OCI-LY7 (cell line): Measurements from ENCODE around the gene MYL4. TPM values are rescaled to one million over a fixed set of nuclear protein-coding genes. Genes with fewer than 3 reads are reported as not detected.
A peak's percentile ranks its signal among the peaks of the same experiment; 100 is the strongest.

Experiments
- BruUV-seq: library from RNA; stranded (reverse); fragments of 400-500 nt; replicated peaks from 2 replicates; lab custom pipeline; 2021; lab: Mats Ljungman, UMichigan
- CTCF ChIA-PET: fragments of 300-600 bp; sonication (Branson Sonifier 250); formaldehyde crosslinking; loops from one replicate; lab custom pipeline; 2022; ENCODE audit warnings: antibody characterized with exemption; ENCODE audit not compliant: unreplicated experiment; lab: Charles Lee
- POLR2A ChIA-PET: fragments of 300-600 bp; sonication (Branson Sonifier 250); formaldehyde crosslinking; loops from one replicate; lab custom pipeline; 2022; ENCODE audit warnings: antibody characterized with exemption; lab: Charles Lee
- DNase-seq: peaks from one replicate; pipeline ENCODE4 v3.0.0-alpha.2; 2015; ENCODE audit warnings: low spot score
- H2AFZ ChIP-seq: fragments of 200-600 bp; sonication (generic), shearing (Covaris generic); 2 replicates; pipeline ENCODE4 v1.6.1; 2014; ENCODE audit warnings: mild to moderate bottlenecking, antibody characterized with exemption, low read length, moderate library complexity
- H3K27ac ChIP-seq: fragments of 200-600 bp; sonication (generic); 2 replicates; pipeline ENCODE4 v1.5.1; 2014; ENCODE audit warnings: mixed run types, low read depth, mild to moderate bottlenecking, moderate library complexity, low read length, inconsistent platforms; ENCODE audit not compliant: poor library complexity, severe bottlenecking
- H3K36me3 ChIP-seq: fragments of 200-600 bp; sonication (generic); 2 replicates; pipeline ENCODE4 v1.6.1; 2014; ENCODE audit warnings: mild to moderate bottlenecking, antibody characterized with exemption, low read length, moderate library complexity, mixed read lengths; ENCODE audit not compliant: insufficient read depth
- H3K4me1 ChIP-seq: fragments of 200-600 bp; sonication (generic); 2 replicates; pipeline ENCODE4 v1.5.1; 2014; ENCODE audit warnings: mild to moderate bottlenecking, low read length; ENCODE audit not compliant: insufficient read depth, poor library complexity, severe bottlenecking
- H3K4me2 ChIP-seq: fragments of 200-600 bp; sonication (generic); 2 replicates; pipeline ENCODE4 v1.6.1; 2014; ENCODE audit warnings: mild to moderate bottlenecking, low read length
- H3K4me3 ChIP-seq: fragments of 200-600 bp; sonication (generic); 2 replicates; pipeline ENCODE4 v1.5.1; 2014; ENCODE audit warnings: mild to moderate bottlenecking, low read depth, low read length; ENCODE audit not compliant: poor library complexity, severe bottlenecking
- H3K79me2 ChIP-seq: fragments of 200-600 bp; sonication (generic); 2 replicates; pipeline ENCODE4 v1.6.1; 2016; ENCODE audit warnings: low read depth, mild to moderate bottlenecking, low read length, moderate library complexity, mixed read lengths; ENCODE audit not compliant: insufficient read depth
- H3K9me2 ChIP-seq: fragments of 200-600 bp; sonication (generic); 2 replicates; pipeline ENCODE4 v1.6.1; 2016; ENCODE audit warnings: mild to moderate bottlenecking, low read length, mixed read lengths; ENCODE audit not compliant: insufficient read depth
- H3K9me3 ChIP-seq: fragments of 200-600 bp; sonication (generic); 2 replicates; pipeline ENCODE4 v1.6.1; 2014; ENCODE audit warnings: mild to moderate bottlenecking, mixed run types, low read length, mixed read lengths
- H4K20me1 ChIP-seq: fragments of 200-600 bp; sonication (generic); 2 replicates; pipeline ENCODE4 v1.6.1; 2014; ENCODE audit warnings: mild to moderate bottlenecking, antibody characterized with exemption, low read length, moderate library complexity, mixed read lengths; ENCODE audit not compliant: insufficient read depth
- EZH2phosphoT487 ChIP-seq: fragments of 200-600 bp; sonication (generic); IDR thresholded peaks from 2 replicates; pipeline ENCODE4 v1.6.1; 2018; ENCODE audit warnings: low read depth, borderline replicate concordance, mild to moderate bottlenecking, mixed run types, antibody characterized with exemption, low read length, moderate library complexity, mixed read lengths
- intact Hi-C: fragments of 100-400 bp; cut with micrococcal nuclease; formaldehyde crosslinking; loops from one replicate; pipeline ENCODE4 v1.10.0; 2022; ENCODE audit not compliant: unreplicated experiment
- total RNA-seq, 2 experiments: library from RNA; depleted of rRNA in 1 of 2; stranded (reverse); fragments of >200 nt in 1 of 2; shearing (Covaris generic) in 1 of 2; gene quantifications; 2 replicates each; pipeline ENCODE4 v1.2.3, GENCODE V29; 2014 to 2022
- TF ChIP-seq, protein P1 (sequence below): fragments of 200-600 bp; sonication (generic); conservative IDR thresholded peaks from 2 replicates; pipeline ENCODE4 v1.5.1; 2014; ENCODE audit warnings: mild to moderate bottlenecking, antibody characterized with exemption, low read length, moderate library complexity, mixed read lengths

Gene MYL4
- total RNA-seq, 2 experiments from 2014 or later, result 0.67 to 2.1 TPM

DNA sequence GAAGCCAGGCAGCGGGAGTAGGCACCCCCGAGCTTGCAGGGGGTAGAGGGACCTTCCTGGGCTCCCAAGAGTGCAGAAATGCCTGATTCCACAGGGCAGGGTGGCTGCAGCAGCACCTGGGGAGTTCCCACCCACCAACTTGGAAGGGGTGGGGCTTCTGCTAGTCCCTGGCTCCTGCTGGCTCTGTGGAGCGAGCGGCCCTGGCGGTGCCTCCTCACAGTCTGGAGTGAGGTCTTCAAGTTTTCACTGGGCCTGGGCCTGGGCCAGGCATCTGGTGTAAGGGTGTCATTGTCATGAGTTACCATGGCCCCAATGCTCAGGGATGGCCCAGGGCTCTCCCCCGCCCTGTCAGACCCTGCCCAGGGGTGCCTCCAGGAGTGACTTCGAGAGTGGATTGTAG is 28.7 kb downstream of the MYL4 start:
- Histone ChIP-seq H3K9me2 (no peaks in the 10 kb centered on the region), H4K20me1 (no peaks in the 10 kb centered on the region), H2AFZ (no peak overlapping the region), H3K4me1 (peaks cover 13% of the 10 kb centered on the region), H3K27ac (no peak overlapping the region), H3K79me2 (no peaks in the 10 kb centered on the region), H3K4me3 (no peak overlapping the region), H3K9me3 (0 out of 2 replicates have a peak, but pooled peaks cover 10% of the 10 kb centered on the region), H3K4me2 (no peak overlapping the region), H3K36me3 (no peaks in the 10 kb centered on the region)
- BruUV-seq, result no TSS peak
- CTCF ChIA-PET, result no interaction called here
- POLR2A ChIA-PET, result no interaction called here
- DNase-seq, result no peak
- intact Hi-C loops, result no loop called here
- no peak for TF ChIP-seq EZH2phosphoT487
- TF ChIP-seq, protein P1, sequence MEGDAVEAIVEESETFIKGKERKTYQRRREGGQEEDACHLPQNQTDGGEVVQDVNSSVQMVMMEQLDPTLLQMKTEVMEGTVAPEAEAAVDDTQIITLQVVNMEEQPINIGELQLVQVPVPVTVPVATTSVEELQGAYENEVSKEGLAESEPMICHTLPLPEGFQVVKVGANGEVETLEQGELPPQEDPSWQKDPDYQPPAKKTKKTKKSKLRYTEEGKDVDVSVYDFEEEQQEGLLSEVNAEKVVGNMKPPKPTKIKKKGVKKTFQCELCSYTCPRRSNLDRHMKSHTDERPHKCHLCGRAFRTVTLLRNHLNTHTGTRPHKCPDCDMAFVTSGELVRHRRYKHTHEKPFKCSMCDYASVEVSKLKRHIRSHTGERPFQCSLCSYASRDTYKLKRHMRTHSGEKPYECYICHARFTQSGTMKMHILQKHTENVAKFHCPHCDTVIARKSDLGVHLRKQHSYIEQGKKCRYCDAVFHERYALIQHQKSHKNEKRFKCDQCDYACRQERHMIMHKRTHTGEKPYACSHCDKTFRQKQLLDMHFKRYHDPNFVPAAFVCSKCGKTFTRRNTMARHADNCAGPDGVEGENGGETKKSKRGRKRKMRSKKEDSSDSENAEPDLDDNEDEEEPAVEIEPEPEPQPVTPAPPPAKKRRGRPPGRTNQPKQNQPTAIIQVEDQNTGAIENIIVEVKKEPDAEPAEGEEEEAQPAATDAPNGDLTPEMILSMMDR, result no peak

DNA sequence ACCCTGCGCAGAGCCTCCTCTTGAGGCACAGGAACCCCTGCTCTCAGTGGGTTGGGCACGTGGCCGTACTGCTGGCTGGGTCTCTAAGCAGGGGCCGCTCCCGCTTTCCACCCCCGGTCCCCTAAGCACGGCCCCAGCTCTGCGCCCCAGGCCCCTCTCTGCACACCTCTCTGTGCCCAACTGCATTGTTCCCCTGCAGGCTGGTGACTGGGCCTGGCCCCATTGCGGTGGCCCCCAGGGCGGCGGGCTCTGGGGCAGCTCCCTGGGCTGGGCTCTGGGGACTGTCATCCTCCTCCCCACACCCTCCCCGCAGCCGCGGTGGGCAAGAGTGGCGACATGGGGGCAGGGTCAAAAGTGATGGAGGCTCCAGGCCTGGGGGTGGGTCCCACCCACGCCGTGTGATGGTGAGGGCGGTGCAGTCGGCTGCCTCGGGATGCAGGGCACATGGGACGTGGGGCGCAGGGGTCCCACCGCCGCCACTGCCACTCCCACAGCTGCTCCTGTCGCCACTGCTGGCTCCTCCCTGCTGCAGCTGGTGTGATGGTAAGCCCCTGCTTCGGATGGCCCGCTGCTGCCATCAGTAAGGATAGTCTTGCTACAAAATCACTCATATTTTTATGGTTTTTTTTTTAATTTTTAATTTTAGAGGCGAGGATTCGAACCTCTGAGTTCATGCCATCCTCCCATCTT is 29.3 kb downstream of the MYL4 start:
- H2AFZ ChIP-seq, result no peak overlapping the region
- no peak for DNase-seq
- H4K20me1 ChIP-seq, result no peaks in the 10 kb centered on the region
- H3K4me3 ChIP-seq, result no peak overlapping the region
- POLR2A ChIA-PET, result no interaction called here
- no peak for TF ChIP-seq EZH2phosphoT487
- TF ChIP-seq, protein P1, result no peak
- H3K9me3 ChIP-seq, result 0 out of 2 replicates have a peak, but pooled peaks cover 10% of the 10 kb centered on the region
- H3K79me2 ChIP-seq, result no peaks in the 10 kb centered on the region
- H3K27ac ChIP-seq, result no peak overlapping the region
- H3K36me3 ChIP-seq, result no peaks in the 10 kb centered on the region
- H3K9me2 ChIP-seq, result no peaks in the 10 kb centered on the region
- CTCF ChIA-PET, result no interaction called here
- H3K4me1 ChIP-seq, result peaks cover 15% of the 10 kb centered on the region
- intact Hi-C loops, result no loop called here
- H3K4me2 ChIP-seq, result no peak overlapping the region
- BruUV-seq, result no TSS peak

DNA sequence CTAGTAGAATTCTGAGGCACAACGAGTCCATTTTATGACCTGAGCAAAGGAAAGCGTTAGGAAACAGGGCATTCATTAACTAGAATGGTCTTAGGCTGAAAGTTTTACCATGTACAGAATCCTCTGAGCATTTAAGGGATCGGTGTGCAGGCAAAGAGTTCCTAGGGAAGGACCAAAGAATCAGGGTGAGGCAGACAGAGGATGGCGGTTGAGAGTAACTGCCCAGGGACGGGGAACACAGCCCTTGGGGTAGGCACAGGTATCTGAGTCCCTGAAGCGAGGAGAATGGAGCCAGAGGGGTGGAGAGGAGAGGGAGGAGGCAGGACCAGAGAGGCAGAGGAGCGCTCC is 30.4 kb downstream of the MYL4 start:
- Histone ChIP-seq H3K79me2 (no peaks in the 10 kb centered on the region), H3K4me1 (peaks cover 26% of the 10 kb centered on the region), H2AFZ (no peak overlapping the region), H3K9me3 (0 out of 2 replicates have a peak, but pooled peaks cover 10% of the 10 kb centered on the region), H3K4me2 (peak overlapping the region; percentile 33), H3K36me3 (no peaks in the 10 kb centered on the region), H3K27ac (no peak overlapping the region), H4K20me1 (no peaks in the 10 kb centered on the region), H3K4me3 (no peak overlapping the region), H3K9me2 (no peaks in the 10 kb centered on the region)
- DNase-seq, result no peak
- CTCF ChIA-PET, result no interaction called here
- intact Hi-C loops, result no loop called here
- no TSS peak for BruUV-seq
- POLR2A ChIA-PET, result interaction anchor here (0.6 kb wide), 1 partner anchor 177 kb away, joined by 4 read pairs; no protein-coding TSS in a partner anchor
- no peak for TF ChIP-seq EZH2phosphoT487
- TF ChIP-seq, protein P1, result no peak
